CD4-positive, alpha-beta T cell treated with Interleukin-4 for 1 hour (primary cell): ENCODE data around the gene FILIP1L.

Source experiments
- DNase-seq, 2 donors: peaks; one replicate each; pipeline ENCODE4 v3.0.0-alpha.2; 2020 to 2022

Gene FILIP1L

GRCh38 chr3:99881121-99881524 lies 233.2 kb downstream of the FILIP1L start:
- DNase-seq: no peak

DNA sequence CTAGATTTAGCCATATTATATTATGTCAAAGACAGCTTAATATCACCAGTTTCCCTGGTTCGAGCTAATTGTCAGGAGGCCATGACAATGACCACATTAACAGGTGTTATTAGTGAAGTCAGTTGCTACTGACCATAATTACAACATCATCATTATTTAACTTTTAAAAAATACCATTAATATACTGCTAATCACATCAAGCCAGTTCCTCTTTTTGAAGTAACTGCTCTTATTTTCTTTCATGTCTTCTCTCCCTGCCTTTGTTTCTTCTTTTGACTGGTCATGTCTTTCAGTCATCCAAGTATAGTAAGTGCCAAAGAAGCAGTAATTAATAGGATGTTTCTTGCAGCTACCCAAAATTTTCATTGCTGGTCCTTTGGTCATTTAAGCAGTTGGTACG lies 235.0 kb downstream of the FILIP1L start:
- no peak for DNase-seq

GRCh38 chr3:99878005-99878404 lies 236.3 kb downstream of the FILIP1L start:
- DNase-seq: no peak

DNA sequence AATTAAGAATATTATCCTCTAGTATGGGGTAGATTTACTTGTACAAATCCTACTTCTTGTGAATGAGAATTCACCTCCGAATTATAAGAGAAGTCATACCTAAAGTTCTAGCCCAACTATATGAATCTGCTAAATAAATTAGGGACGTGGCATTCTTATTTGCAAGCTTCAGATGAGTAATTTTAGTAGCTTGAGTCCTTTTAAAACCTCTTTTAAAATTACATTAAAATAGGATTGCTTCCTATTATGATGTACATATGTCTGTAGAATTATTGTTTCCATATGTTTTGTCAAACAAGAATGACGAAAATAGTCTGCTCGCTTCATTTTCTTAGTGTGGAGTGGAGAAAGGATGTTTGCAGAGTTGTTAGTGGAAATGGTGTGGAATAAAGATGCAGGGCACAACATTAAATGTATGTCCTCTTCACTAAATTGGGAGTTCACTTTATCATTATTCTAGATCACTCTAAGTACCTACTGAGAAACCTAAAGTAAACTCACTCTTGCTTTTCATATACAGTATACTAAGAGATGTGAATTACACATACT lies 237.2 kb downstream of the FILIP1L start:
- DNase-seq: no peak

DNA sequence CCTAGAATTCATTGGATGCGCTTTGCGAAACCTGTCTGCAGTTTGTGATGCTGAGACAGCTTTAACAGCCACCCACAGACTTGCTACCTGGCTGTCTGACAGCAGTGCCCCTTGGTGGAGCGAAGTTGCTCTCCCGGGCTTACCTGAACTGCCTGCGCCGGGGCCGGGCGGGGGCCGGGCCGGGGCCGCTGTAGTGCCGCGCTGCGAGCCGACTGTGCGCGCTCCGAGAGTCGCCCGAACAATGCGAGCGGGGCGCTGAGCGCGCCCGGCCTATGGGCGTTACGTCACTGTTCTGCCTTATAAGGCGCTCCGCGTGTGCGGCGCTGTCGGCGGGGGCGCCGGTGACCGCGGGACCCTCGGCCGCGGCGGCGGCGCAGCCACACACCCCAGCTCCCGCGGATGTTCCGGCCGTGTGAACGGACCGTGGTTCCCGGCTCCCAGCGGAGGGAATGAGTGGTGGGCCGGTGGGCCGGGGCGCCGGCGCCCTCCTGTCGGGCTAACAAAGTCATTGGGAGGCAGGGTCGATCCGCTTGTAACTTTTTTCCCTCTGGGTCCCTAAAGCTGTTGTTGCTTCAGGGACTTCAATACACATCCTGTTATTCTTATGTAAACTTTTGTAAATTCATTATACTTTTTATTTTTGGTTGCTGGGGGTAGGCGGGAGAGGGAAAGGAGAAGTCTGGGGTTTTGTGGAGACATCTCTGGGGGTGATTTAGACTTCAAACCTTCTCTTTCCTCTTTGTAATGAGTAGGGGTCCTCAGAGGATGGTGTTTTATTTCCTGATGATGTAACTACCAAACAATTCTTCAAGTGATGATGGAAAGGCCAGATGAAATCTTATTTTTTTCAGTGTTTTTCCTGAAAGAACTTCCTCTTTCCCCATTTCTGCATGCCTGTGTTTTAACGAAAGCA lies 238.1 kb downstream of the FILIP1L start:
- DNase-seq: peak; percentile 71 to 77

GRCh38 chr3:99875581-99875928 lies 238.7 kb downstream of the FILIP1L start:
- no peak for DNase-seq

DNA sequence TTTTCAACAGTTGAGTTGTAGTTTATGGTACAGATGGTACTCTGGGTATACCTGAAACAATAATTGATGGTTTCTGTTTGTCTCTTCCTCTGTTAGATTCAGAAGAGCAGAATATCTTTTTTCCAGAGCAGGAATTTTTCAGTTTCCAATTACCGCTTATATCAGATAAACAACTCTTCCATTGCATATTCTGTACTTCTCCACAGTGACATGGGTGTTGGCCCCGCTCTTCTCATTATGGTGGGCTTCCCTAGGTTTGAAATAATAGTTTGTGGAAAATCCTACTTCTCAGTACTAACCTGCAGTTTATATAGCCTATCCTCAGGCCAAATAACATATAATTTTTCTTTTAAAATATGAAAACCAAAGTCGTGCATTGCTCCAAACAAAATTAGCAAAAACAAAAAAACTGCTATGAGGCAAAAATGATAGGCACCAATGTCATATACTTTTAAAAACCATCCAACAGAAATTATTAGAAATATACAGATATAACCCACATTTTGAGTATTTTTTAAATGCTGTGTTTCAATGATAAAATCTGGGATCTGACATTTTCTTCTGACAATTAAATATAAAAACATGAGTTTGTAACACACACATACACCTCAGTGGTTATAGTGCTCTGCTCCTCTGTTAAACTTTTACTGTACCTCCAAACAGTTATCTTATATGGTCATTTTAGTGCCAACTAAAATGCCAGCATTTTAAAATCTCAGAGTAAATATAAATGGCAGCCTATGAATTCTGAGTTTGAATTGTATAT lies 239.9 kb downstream of the FILIP1L start:
- no peak for DNase-seq

GRCh38 chr3:99873269-99874102 lies 240.8 kb downstream of the FILIP1L start:
- no peak for DNase-seq

DNA sequence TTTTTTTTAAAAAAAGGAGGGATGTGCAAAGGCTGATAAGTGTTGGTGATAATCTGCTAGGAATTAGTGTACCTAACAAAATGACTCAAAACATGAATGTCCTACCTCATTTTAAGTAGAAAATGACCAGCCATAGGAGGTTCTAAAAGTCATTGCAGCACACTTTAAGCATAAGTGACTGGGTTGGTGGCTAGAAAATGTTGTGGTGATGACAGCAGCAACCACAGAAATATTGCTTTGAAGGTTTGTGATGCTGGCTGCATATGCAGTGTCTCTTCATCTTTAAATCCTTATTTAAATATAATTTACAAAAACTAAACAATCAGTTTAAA lies 241.4 kb downstream of the FILIP1L start:
- DNase-seq: no peak

GRCh38 chr3:99871231-99872045 lies 242.9 kb downstream of the FILIP1L start:
- DNase-seq: no peak

DNA sequence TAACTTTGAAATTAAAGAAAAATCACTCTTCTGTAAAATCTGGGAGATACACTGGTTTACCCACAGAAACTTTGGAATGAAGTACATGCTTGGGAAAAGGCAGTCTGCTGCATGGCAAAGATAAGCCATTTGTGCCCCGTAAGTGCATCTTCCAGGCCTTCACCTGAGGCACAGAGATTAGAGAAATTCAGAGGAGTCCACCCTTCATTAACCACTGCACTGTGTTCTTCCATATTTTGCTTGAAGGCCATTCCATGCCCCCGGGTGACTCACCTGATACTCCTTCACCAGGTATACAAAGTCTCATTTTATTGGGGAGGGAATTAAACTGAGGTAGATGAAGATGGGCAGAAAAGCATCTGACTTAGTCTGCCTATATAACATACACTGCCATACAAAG lies 243.6 kb downstream of the FILIP1L start:
- DNase-seq: no peak

GRCh38 chr3:99869621-99870020 lies 244.7 kb downstream of the FILIP1L start:
- DNase-seq: no peak

GRCh38 chr3:99868311-99868646 lies 246.0 kb downstream of the FILIP1L start:
- no peak for DNase-seq

GRCh38 chr3:99867594-99868310 lies 246.5 kb downstream of the FILIP1L start:
- DNase-seq: no peak

DNA sequence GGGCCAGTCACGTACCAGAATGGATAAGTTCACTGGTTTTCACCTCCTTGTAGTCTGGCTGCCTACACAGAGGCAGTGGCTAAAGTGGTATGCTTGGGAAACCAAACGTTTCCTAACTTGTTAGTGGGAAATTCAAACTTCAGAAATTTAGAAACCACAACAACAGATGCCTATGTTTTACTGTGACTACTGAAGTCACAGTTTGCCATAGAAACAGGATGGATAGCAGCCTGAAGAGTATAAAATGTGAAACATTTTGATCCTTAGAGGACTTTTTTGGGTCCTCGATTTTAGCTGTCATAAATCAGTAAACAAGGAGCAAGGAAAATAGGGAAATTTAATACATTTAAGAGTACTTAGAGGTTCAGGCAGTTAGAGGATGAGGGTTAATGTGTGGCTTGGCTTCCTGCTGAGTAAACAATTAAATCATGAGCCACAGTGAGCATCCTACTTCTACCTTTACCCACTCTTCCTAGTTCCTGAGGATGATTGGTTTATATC lies 248.0 kb downstream of the FILIP1L start:
- DNase-seq: peak in 1 of 2 donors; percentile 30

- no peak for DNase-seq
Measured at GRCh38 chr3:99865321-99865720, 249.0 kb downstream of the FILIP1L start.

GRCh38 chr3:99864289-99864688 lies 250.0 kb downstream of the FILIP1L start:
- no peak for DNase-seq

GRCh38 chr3:99863588-99863987 lies 250.7 kb downstream of the FILIP1L start:
- DNase-seq: no peak

DNA sequence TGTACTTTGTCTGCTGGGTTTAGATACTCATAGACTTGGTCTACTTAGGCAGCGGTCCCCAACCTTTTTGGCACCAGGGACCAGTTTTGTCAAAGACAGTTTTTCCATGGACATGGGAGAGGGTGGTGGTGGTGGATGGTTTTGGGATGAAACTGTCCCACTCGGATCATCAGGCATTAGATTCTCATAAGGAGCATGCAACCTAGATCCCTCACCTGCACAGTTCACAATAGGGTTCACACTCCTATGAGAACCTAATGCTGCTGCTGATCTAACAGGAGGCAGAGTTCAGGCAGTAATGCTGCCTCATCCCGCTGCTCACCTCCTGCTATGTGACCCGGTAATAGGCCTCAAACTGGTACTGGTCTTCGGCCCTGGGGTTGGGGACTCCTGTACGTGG lies 251.3 kb downstream of the FILIP1L start:
- DNase-seq: no peak

DNA sequence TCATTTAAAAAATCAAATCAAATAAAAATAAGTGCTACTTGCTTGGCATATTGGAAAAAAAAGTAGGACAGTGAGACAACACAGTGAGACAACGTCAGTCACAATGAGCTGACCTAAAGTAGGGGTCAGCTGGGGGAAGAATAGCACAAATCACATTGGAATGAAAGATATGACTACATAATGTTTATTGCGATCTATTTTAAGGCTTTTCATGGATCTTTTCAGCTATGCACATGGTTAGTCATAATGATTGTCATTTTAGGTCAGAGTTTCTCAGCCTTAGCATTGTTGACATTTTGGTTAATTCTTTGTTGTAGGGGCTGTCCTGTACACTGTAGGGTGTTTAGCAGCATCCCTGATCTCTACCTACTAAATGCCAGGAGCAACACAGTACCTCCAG lies 252.1 kb downstream of the FILIP1L start:
- DNase-seq: no peak

DNA sequence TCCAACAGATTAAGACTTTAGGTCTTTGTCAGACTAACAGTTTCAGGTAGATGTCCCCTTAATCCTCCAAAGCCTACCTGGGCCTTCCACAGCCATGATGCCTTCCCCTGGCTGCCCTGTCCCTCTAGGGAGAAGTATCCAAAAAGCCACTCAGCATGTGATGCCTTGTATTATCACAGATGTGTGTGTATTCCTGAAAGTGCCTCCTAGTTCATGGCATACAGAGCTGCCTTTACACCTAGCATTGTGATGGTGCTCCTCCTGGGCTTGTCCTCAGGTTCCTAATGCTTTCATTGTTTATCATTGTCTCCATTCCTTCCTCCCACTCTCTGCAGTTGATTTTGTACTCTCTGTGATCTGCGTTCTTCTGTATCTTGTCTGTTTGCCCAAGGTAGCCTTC lies 253.1 kb downstream of the FILIP1L start:
- DNase-seq: no peak
